HG03097 (cell line): Measurements from ENCODE around the gene DLG2.
"Not testable (repeated sequence)": the region's sequence is repeated elsewhere in the genome, so short reads cannot be mapped to it uniquely, and the experiment has no call there.

ENCODE experiments used
- ATAC-seq: cut with Tn5 transposase; IDR thresholded peaks from one replicate; pipeline ENCODE4 v1.9.1; 2021; ENCODE audit not compliant: unreplicated experiment, low FRiP score

Gene DLG2

GRCh38 chr11:83441601-83442000 lies 2185.5 kb downstream of the DLG2 start:
- ATAC-seq = no peak

GRCh38 chr11:83441171-83441570 lies 2186.0 kb downstream of the DLG2 start:
- ATAC-seq = no peak

DNA sequence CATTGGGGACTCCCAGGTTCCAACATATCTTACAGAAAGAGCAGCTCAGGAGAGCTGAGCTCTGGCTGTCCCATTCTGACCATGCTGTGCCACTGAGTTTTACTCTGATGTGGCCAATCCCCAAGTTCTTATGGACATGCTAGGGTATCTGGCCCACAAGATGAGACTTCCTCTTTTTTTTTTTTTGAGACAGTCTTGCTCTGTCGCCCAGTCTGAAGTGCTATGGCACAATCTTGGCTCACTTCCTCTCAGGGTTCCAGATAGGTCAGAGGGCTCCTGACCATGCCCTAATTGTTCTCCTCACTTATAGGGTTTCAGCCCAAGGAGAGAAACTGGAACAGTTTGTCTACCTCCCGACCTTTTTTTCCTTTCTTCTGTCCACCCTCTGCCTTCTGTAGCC lies 2188.7 kb downstream of the DLG2 start:
- no peak for ATAC-seq

DNA sequence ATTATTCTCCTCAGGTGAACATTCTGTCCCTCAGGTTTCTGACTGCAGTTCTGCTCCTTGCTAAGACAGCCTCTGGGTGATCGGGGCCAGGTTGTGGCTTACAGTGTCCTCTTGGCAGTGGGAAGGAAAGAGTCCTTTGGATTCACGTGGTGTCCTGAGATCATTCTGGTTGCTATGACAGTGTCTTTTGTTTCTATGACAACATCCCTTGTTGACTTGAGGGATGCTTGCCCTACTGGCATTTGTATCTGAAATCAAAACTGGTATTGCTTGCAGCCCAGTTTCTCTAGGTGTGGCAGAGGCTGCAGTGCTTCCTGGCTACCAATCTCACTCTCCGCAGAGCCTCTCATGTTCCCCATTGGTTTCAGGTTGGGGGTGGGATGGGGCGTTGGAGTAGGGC lies 2189.2 kb downstream of the DLG2 start:
- ATAC-seq = no peak

DNA sequence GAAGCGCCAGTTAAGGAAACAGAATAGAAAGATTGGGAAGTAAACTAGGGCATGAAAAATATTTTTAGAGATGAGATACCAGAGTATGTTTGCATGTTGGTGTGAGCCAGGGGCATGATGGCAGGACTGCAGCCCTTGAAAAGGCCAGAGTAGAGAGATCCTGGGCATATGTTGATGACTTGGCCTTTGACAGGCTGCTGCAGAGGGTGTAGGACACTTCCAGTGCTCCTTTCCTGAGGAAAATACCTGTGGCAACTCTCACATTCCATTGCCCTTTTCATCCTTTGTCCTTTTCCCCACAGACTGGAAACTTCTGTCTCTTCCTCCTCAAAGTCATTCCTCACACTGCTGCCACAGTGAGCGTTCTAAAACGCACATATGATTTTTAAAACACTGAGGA lies 2190.3 kb downstream of the DLG2 start:
- ATAC-seq = no peak

DNA sequence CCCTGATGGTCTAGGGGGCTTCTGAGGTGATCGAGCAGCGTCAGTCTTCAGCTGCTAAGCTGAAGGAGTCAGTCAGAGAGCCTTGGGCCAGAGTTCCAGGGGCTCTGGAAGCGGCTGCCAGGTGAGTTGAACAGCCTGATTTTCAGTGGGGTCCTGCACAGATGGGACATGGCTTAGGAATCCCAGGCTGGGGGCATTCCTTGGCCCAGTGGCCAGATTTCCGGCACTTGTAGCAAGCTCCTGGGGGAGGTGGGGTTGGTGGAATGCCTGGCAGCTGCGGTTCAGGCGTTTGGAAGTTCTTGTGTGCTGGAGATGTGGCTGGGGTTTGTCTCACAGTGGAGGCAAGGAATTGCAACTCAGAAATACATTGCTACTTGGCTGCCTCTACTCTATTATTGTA lies 2192.3 kb downstream of the DLG2 start:
- not testable (repeated sequence) for ATAC-seq

DNA sequence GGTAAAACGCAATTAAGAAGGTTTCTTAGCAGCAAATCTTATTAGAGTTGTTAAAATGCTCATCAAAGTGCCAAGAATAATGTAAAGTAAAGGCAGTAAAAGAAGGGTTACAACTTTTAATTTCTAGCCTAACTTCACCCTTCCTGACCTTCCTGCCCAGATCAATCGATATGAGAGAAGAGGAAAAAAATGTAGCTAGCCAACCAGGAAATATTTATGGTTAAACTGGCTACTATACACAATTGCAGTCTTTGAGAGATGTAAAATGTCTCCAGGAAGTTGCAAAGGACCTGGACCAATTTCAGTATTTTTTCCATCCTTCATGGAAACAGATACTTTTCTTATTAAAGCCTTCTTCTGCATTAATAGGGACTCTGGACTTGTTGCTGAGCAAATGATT lies 2199.2 kb downstream of the DLG2 start:
- no peak for ATAC-seq

- ATAC-seq = no peak
Observed at GRCh38 chr11:83427501-83427900, 2199.6 kb downstream of the DLG2 start.

DNA sequence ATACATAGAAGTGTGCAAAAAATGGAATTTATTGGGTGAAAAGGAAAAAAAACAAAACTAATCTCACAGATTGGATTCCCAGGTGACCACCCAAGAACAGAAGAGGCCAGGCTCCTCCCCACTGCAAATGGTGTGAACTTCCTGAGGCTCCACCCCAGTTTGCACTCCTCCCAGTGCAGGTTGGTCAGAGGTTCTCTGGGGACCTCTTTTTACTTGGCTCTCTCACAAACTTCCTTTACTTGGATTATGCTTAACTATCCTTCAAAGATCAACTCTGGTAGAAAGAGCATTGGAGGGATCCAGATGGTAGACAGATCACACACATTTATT lies 2202.0 kb downstream of the DLG2 start:
- ATAC-seq = no peak

DNA sequence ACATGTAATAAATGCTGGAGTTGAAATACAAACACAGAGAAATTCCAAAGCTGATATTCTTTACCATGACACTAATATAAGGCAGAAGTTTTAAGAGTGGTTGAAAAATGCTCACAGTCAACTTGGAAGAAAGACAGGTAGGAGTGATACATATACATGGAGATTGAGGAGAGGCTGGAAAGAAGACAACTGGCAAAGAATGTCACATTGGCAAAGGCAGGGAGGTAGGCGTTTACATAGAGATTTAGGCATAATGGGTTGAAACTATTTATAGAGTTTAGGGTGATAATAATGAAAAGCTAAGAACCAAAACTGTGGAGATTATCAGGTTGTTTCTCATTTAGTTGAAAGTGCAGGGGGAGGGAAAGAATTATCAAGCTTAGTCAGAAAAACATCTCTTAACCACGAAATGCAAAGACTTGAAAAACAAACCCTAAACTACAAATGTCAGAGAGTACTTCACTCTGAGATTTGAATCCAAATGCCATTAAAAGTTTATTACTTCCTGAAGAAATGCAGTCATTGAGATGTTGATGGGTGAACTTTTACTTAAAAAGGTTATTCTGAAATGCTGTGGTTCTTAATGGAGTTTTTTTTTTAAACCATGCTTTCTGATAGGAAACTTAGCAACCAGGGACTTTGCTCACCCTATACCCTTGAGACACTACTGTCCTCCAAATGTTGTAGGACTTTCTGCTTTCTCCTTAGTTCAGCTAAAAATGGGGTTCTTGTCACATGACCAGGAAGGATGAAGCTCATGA lies 2202.6 kb downstream of the DLG2 start:
- ATAC-seq = no peak

GRCh38 chr11:83422641-83423040 lies 2204.5 kb downstream of the DLG2 start:
- ATAC-seq = not testable (repeated sequence)

GRCh38 chr11:83410605-83411565 lies 2216.3 kb downstream of the DLG2 start:
- no peak for ATAC-seq

GRCh38 chr11:83409891-83410290 lies 2217.3 kb downstream of the DLG2 start:
- ATAC-seq = no peak

DNA sequence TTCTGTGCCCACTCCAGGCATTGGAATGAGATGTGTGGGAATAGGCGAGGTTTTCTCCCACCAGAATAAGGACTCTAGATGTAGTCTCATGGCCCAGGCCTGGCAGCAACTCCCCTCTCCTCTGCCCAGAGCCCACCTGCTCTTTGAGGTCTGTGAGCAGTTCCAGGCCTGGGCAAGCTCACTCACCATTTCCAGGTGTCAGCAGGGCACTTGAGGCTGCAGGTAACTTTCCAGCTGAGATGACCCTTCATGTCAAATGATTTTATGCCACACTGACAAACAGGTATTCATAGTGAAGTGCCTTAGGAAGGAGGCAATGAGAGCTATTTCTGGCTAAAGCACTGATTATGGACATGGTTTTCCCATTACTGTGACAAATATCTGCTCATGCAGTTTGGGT lies 2217.7 kb downstream of the DLG2 start:
- ATAC-seq = no peak

GRCh38 chr11:83408946-83409345 lies 2218.2 kb downstream of the DLG2 start:
- no peak for ATAC-seq
